Posterior cingulate gyrus (tissue), 11 donors: ENCODE results near the gene CDH4.
"Not testable (repeated sequence)": the region's sequence is repeated elsewhere in the genome, so short reads cannot be mapped to it uniquely, and the experiment has no call there.

Source experiments
- DNase-seq, 10 donors: peaks; one replicate each; pipeline versions ENCODE4 v3.0.0 to v3.0.0-alpha.2; 2020 to 2021; ENCODE audit warnings: mixed read lengths in 3 of 10
- intact Hi-C: fragments of 100-400 bp; cut with DNase I; formaldehyde crosslinking; loops from one replicate; pipeline ENCODE4 v1.15.1; 2023

Gene CDH4

GRCh38 chr20:61397146-61397545 lies 145.1 kb downstream of the CDH4 start:
- DNase-seq: peak in 1 of 10 donors; percentile 63
- intact Hi-C loops: no loop called here

- peak in 1 of 10 donors; percentile 45 for DNase-seq
- intact Hi-C loops: no loop called here
Measured at GRCh38 chr20:61397790-61398189, 145.7 kb downstream of the CDH4 start.

- peak in 1 of 10 donors; percentile 40 for DNase-seq
- intact Hi-C loops: no loop called here
Measured at GRCh38 chr20:61399433-61399832, 147.4 kb downstream of the CDH4 start.

- intact Hi-C loops: no loop called here
- DNase-seq: peak in 3 of 10 donors; percentile 6 to 69 (median 33)
Measured at GRCh38 chr20:61400499-61400898, 148.4 kb downstream of the CDH4 start.

- intact Hi-C loops: no loop called here
- peak in 3 of 10 donors; percentile 10 to 52 (median 15) for DNase-seq
Measured at GRCh38 chr20:61404303-61404702, 152.2 kb downstream of the CDH4 start.

GRCh38 chr20:61405007-61405406 lies 152.9 kb downstream of the CDH4 start:
- intact Hi-C loops: no loop called here

GRCh38 chr20:61406773-61407172 lies 154.7 kb downstream of the CDH4 start:
- intact Hi-C loops: not testable (repeated sequence)

More at GRCh38 chr20:61405007-61405406, 152.9 kb downstream of the CDH4 start:
- peak in 2 of 10 donors; percentile 40 to 62 for DNase-seq

GRCh38 chr20:61407561-61407960 lies 155.5 kb downstream of the CDH4 start:
- intact Hi-C loops: no loop called here
- DNase-seq: peak in 2 of 10 donors; percentile 8 to 13

More at GRCh38 chr20:61406773-61407172, 154.7 kb downstream of the CDH4 start:
- DNase-seq: peak in 3 of 10 donors; percentile 3 to 56 (median 22)

- DNase-seq: peak in 3 of 10 donors; percentile 63 to 77 (median 66)
- intact Hi-C loops: no loop called here
Measured at GRCh38 chr20:61408951-61409740, 157.1 kb downstream of the CDH4 start.

- peak in 3 of 10 donors; percentile 51 to 63 (median 56) for DNase-seq
- intact Hi-C loops: no loop called here
Measured at GRCh38 chr20:61411743-61412142, 159.7 kb downstream of the CDH4 start.

- intact Hi-C loops: no loop called here
Measured at GRCh38 chr20:61413752-61414151, 161.7 kb downstream of the CDH4 start.

GRCh38 chr20:61414455-61414991 lies 162.5 kb downstream of the CDH4 start:
- intact Hi-C loops: no loop called here
- DNase-seq: peak in 7 of 10 donors; percentile 27 to 95 (median 68)

More at GRCh38 chr20:61413752-61414151, 161.7 kb downstream of the CDH4 start:
- peak in 2 of 10 donors; percentile 27 to 50 for DNase-seq

GRCh38 chr20:61416546-61416945 lies 164.5 kb downstream of the CDH4 start:
- DNase-seq: peak in 2 of 10 donors; percentile 66 to 81
- intact Hi-C loops: no loop called here

GRCh38 chr20:61417221-61417941 lies 165.3 kb downstream of the CDH4 start:
- DNase-seq: peak in 2 of 10 donors; percentile 39 to 57
- intact Hi-C loops: no loop called here

GRCh38 chr20:61419010-61419409 lies 166.9 kb downstream of the CDH4 start:
- peak in 2 of 10 donors; percentile 30 to 41 for DNase-seq
- intact Hi-C loops: no loop called here

GRCh38 chr20:61419501-61419900 lies 167.4 kb downstream of the CDH4 start:
- intact Hi-C loops: no loop called here
- peak in 2 of 10 donors; percentile 17 to 37 for DNase-seq

GRCh38 chr20:61420056-61420455 lies 168.0 kb downstream of the CDH4 start:
- peak in 2 of 10 donors; percentile 37 to 42 for DNase-seq
- intact Hi-C loops: no loop called here

GRCh38 chr20:61420781-61421180 lies 168.7 kb downstream of the CDH4 start:
- DNase-seq: peak in 3 of 10 donors; percentile 31 to 58 (median 43)
- intact Hi-C loops: no loop called here

- intact Hi-C loops: no loop called here
- DNase-seq: peak in 1 of 10 donors; percentile 38
Measured at GRCh38 chr20:61422636-61423425, 170.8 kb downstream of the CDH4 start.
